ENCODE data around the gene CD2BP2.

GRCh38 chr16:30350134-30350871 lies 4.8 kb downstream of the CD2BP2 start:
- no peak for TF ChIP-seq CTCF (IDR thresholded peaks at IDR 0.05; ENCODE audit: insufficient read depth, low read length, poor library complexity, severe bottlenecking)
- no peak for TF ChIP-seq EZH2phosphoT487 (conservative IDR thresholded peaks at IDR 0.05; ENCODE audit: low read length)

All from SU-DHL-6 (cell line).